IMR-90 (cell line): ENCODE data around the gene RASL10B. TPM values are rescaled to one million over a fixed set of nuclear protein-coding genes. Genes with fewer than 3 reads are reported as not detected.
A peak's percentile ranks its signal among the peaks of the same experiment; 100 is the strongest.

Experiments used
- ATAC-seq: fragments of 200-7000 bp; cut with Tn5 transposase; 2 replicates; pipeline ENCODE4 v1.9.1; 2020; ENCODE audit warnings: low read depth, mild to moderate bottlenecking, moderate library complexity
- BruUV-seq: library from RNA; stranded (reverse); fragments of 400-500 nt; replicated peaks from 2 replicates; lab custom pipeline; 2021; lab: Mats Ljungman, UMichigan
- CTCF ChIA-PET: fragments of 300-600 bp; formaldehyde crosslinking; extraction: SDS; loops from one replicate; lab custom pipeline; 2021; ENCODE audit warnings: antibody characterized with exemption; lab: Yijun Ruan, JAX
- POLR2A ChIA-PET: fragments of 300-600 bp; sonication (Branson Sonifier 250); formaldehyde crosslinking; loops from one replicate; lab custom pipeline; 2022; ENCODE audit warnings: antibody characterized with exemption; ENCODE audit not compliant: unreplicated experiment; lab: Charles Lee
- DNase-seq: peaks from one replicate; pipeline ENCODE4 v3.0.0; 2013
- H2AFZ ChIP-seq: replicated peaks from 2 replicates; pipeline ENCODE3; 2013; ENCODE audit warnings: low read length, mild to moderate bottlenecking; ENCODE audit not compliant: poor library complexity
- H2AK5ac ChIP-seq: 2 replicates; pipeline ENCODE4 v1.6.1; 2013; ENCODE audit warnings: low read depth, low read length, inconsistent platforms
- H2AK9ac ChIP-seq: replicated peaks from 2 replicates; pipeline ENCODE3; 2013; ENCODE audit warnings: mild to moderate bottlenecking, low read depth, low read length, moderate library complexity; ENCODE audit not compliant: poor library complexity
- H2BK120ac ChIP-seq: 2 replicates; pipeline ENCODE4 v1.6.1; 2013; ENCODE audit warnings: low read depth, low read length, inconsistent platforms
- H2BK15ac ChIP-seq: 3 replicates; pipeline ENCODE4 v1.6.1; 2013; ENCODE audit warnings: low read depth, low read length, inconsistent platforms
- H2BK20ac ChIP-seq: 2 replicates; pipeline ENCODE4 v1.6.1; 2013; ENCODE audit warnings: low read depth, mild to moderate bottlenecking, inconsistent platforms, low read length, moderate library complexity
- H2BK5ac ChIP-seq: 2 replicates; pipeline ENCODE4 v1.6.1; 2013; ENCODE audit warnings: mild to moderate bottlenecking, low read depth, low read length, inconsistent platforms; ENCODE audit not compliant: poor library complexity, severe bottlenecking
- H3K14ac ChIP-seq: replicated peaks from 2 replicates; pipeline ENCODE4 v1.6.1; 2013; ENCODE audit warnings: low read depth, low read length, inconsistent platforms
- H3K18ac ChIP-seq: 2 replicates; pipeline ENCODE4 v1.6.1; 2013; ENCODE audit warnings: low read depth, low read length, control low read depth
- H3K23ac ChIP-seq: 2 replicates; pipeline ENCODE4 v1.6.1; 2013; ENCODE audit warnings: low read depth, low read length, inconsistent platforms
- H3K27ac ChIP-seq: 2 replicates; pipeline ENCODE4 v1.5.1; 2013; ENCODE audit warnings: mild to moderate bottlenecking, control low read depth, low read length; ENCODE audit not compliant: insufficient read depth
- H3K27me3 ChIP-seq: 2 replicates; pipeline ENCODE4 v1.6.1; 2013; ENCODE audit warnings: low read length; ENCODE audit not compliant: control insufficient read depth, insufficient read depth
- H3K36me3 ChIP-seq: 2 replicates; pipeline ENCODE4 v1.6.1; 2013; ENCODE audit warnings: low read length, mixed read lengths; ENCODE audit not compliant: control insufficient read depth, insufficient read depth
- H3K4ac ChIP-seq: 2 replicates; pipeline ENCODE4 v1.6.1; 2013; ENCODE audit warnings: low read depth, low read length, inconsistent platforms
- H3K4me1 ChIP-seq: 2 replicates; pipeline ENCODE4 v1.6.1; 2013; ENCODE audit warnings: low read length, mixed read lengths; ENCODE audit not compliant: control insufficient read depth, insufficient read depth
- H3K4me2 ChIP-seq: 2 replicates; pipeline ENCODE4 v1.6.1; 2013; ENCODE audit warnings: low read depth, mild to moderate bottlenecking, control low read depth, low read length, moderate library complexity
- H3K4me3 ChIP-seq: 2 replicates; pipeline ENCODE4 v1.5.1; 2013; ENCODE audit warnings: low read depth, mild to moderate bottlenecking, control low read depth, low read length, moderate library complexity; ENCODE audit not compliant: insufficient read depth
- H3K56ac ChIP-seq: 2 replicates; pipeline ENCODE4 v1.6.1; 2013; ENCODE audit warnings: low read length, inconsistent platforms; ENCODE audit not compliant: insufficient read depth; ENCODE audit errors: extremely low read depth
- H3K79me1 ChIP-seq, 2 experiments: 2 replicates each; pipeline ENCODE4 v1.6.1; 2013; ENCODE audit warnings: low read length in 2 of 2, inconsistent platforms in 1 of 2, low read depth in 1 of 2
- H3K9ac ChIP-seq: 2 replicates; pipeline ENCODE4 v1.6.1; 2013; ENCODE audit warnings: low read depth, low read length, control low read depth
- H3K9me1 ChIP-seq: 2 replicates; pipeline ENCODE4 v1.6.1; 2013; ENCODE audit warnings: low read length, inconsistent platforms; ENCODE audit not compliant: insufficient read depth
- H3K9me3 ChIP-seq: 2 replicates; pipeline ENCODE4 v1.6.1; 2013; ENCODE audit warnings: low read length; ENCODE audit not compliant: control insufficient read depth, insufficient read depth
- H4K20me1 ChIP-seq: 2 replicates; pipeline ENCODE4 v1.6.1; 2013; ENCODE audit warnings: low read length, inconsistent platforms; ENCODE audit not compliant: insufficient read depth
- H4K5ac ChIP-seq: 2 replicates; pipeline ENCODE4 v1.6.1; 2013; ENCODE audit warnings: mild to moderate bottlenecking, low read depth, low read length, control low read depth
- H4K8ac ChIP-seq, 2 experiments: 2 replicates each; pipeline ENCODE4 v1.6.1; 2013; ENCODE audit warnings: low read depth in 2 of 2, low read length in 2 of 2, control low read depth in 1 of 2, inconsistent platforms in 1 of 2
- H4K91ac ChIP-seq: 2 replicates; pipeline ENCODE4 v1.6.1; 2013; ENCODE audit warnings: low read depth, low read length, inconsistent platforms; ENCODE audit not compliant: insufficient read depth
- BHLHE40 ChIP-seq: fragments of 150-350 bp; IDR thresholded peaks from 2 replicates; pipeline ENCODE4 v1.6.1; 2016; ENCODE audit warnings: mild to moderate bottlenecking, low read depth, low read length
- CEBPB ChIP-seq: IDR thresholded peaks from 2 replicates; pipeline ENCODE4 v1.6.1; 2012; ENCODE audit warnings: low read depth, low read length, improper control_type of control experiment
- CHD1 ChIP-seq: IDR thresholded peaks from 2 replicates; pipeline ENCODE4 v1.6.1; 2012; ENCODE audit warnings: low read depth, low read length, improper control_type of control experiment
- CTCF ChIP-seq: conservative IDR thresholded peaks from 2 replicates; pipeline ENCODE4 v1.5.1; 2012; ENCODE audit warnings: mild to moderate bottlenecking, low read depth, low read length, improper control_type of control experiment
- FOS ChIP-seq: fragments of 150-350 bp; IDR thresholded peaks from 2 replicates; pipeline ENCODE4 v1.6.1; 2016; ENCODE audit warnings: low read depth, low read length
- MAFK ChIP-seq: IDR thresholded peaks from 2 replicates; pipeline ENCODE4 v1.6.1; 2012; ENCODE audit warnings: low read depth, low read length, improper control_type of control experiment
- MAZ ChIP-seq: IDR thresholded peaks from 2 replicates; pipeline ENCODE4 v1.6.1; 2012; ENCODE audit warnings: low read depth, mild to moderate bottlenecking, low read length, improper control_type of control experiment, moderate library complexity, borderline replicate concordance
- MXI1 ChIP-seq: IDR thresholded peaks from 2 replicates; pipeline ENCODE4 v1.6.1; 2012; ENCODE audit warnings: low read depth, mild to moderate bottlenecking, low read length, moderate library complexity, borderline replicate concordance
- NFE2L2 ChIP-seq: fragments of 150-350 bp; IDR thresholded peaks from 2 replicates; pipeline ENCODE4 v1.6.1; 2016; ENCODE audit warnings: low read depth, mild to moderate bottlenecking, low read length
- POLR2A ChIP-seq: IDR thresholded peaks from 2 replicates; pipeline ENCODE4 v1.6.1; 2012; ENCODE audit warnings: mild to moderate bottlenecking, low read depth, low read length
- RAD21 ChIP-seq: IDR thresholded peaks from 2 replicates; pipeline ENCODE4 v1.6.1; 2012; ENCODE audit warnings: low read length, improper control_type of control experiment
- RCOR1 ChIP-seq: IDR thresholded peaks from 2 replicates; pipeline ENCODE4 v1.6.1; 2012; ENCODE audit warnings: mild to moderate bottlenecking, low read length, improper control_type of control experiment; ENCODE audit not compliant: insufficient replicate concordance
- RFX5 ChIP-seq: IDR thresholded peaks from 2 replicates; pipeline ENCODE4 v1.8.0; 2012; ENCODE audit warnings: low read depth, mild to moderate bottlenecking, low read length, moderate library complexity
- SMC3 ChIP-seq: fragments of 150-350 bp; IDR thresholded peaks from 2 replicates; pipeline ENCODE4 v1.6.1; 2016; ENCODE audit warnings: low read depth, mild to moderate bottlenecking, antibody characterized with exemption, low read length, moderate library complexity
- USF2 ChIP-seq: fragments of 150-350 bp; IDR thresholded peaks from 2 replicates; pipeline ENCODE4 v1.6.1; 2017; ENCODE audit warnings: mild to moderate bottlenecking, antibody characterized with exemption, low read length, low read depth
- WGBS, 2 experiments: methylation state at CpG; one replicate each; pipeline versions ENCODE4 v1.1.5 to v1.1.7; 2013; ENCODE audit warnings: missing lambda C conversion rate in 2 of 2; ENCODE audit not compliant: insufficient read length in 1 of 2; ENCODE audit errors: extremely low coverage in 2 of 2; 5-methylcytosine and 5-hydroxymethylcytosine counted together
- dilution Hi-C: fragments of 300-500 bp; cut with HindIII; formaldehyde crosslinking; loops from one replicate; pipeline ENCODE4 v1.14.3; 2018; ENCODE audit warnings: low sequenced_read_pairs; ENCODE audit not compliant: unreplicated experiment
- in situ Hi-C: fragments of 300-500 bp; cut with MboI; formaldehyde crosslinking; loops from 3 replicates; pipeline ENCODE4 v1.14.3; 2019; ENCODE audit warnings: low sequenced_read_pairs, inconsistent platforms, mixed read lengths
- intact Hi-C: fragments of 100-400 bp; cut with micrococcal nuclease; formaldehyde crosslinking; loops from 2 replicates; pipeline ENCODE4 v1.10.0; 2022
- polyA plus RNA-seq, 3 experiments: library from polyadenylated mRNA; depleted of rRNA; stranded (reverse); fragments of >200 nt; gene quantifications; 2 replicates each; pipeline ENCODE4 v1.2.3, GENCODE V29; 2012; ENCODE audit warnings: low replicate concordance in 1 of 3
- total RNA-seq: library from RNA; depleted of rRNA; stranded (reverse); fragments of >200 nt; gene quantifications from 2 replicates; pipeline ENCODE4 v1.2.3, GENCODE V29; 2012
- TF ChIP-seq, protein P1 (sequence below): fragments of 150-350 bp; IDR thresholded peaks from 2 replicates; pipeline ENCODE4 v1.6.1; 2016; ENCODE audit warnings: low read depth, mild to moderate bottlenecking, low read length, moderate library complexity, borderline replicate concordance

RASL10B gene
- total and polyA plus RNA-seq, 2 of the 4 experiments (the other 2 are of a cell fraction), result 4.1 to 4.7 TPM

DNA sequence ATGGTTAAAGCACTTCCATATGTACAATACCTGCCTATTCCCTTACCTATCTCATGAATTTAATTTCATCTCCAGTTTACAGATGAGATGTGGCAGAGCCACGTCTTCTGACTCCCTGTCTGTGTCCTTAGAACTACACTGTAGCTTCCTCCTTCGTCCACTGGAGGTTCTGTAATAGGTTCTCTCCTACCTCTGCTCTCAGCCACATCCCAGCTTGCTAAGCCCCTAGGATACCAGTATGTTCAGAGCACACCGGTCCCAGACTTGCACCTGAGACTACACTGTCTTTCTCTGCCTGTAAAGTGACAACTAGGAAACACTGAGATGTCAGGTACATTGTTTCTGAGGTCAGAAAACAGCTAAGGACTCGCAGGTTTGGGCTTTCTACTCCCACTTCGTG is 3.8 kb upstream of the RASL10B start:
- Histone ChIP-seq H3K9ac (no peak overlapping the region), H3K56ac (no peak overlapping the region), H3K9me1 (peaks cover 18% of the 10 kb centered on the region), H4K5ac (no peak overlapping the region), H2AK5ac (no peak overlapping the region), H2BK5ac (no peak overlapping the region), H3K27ac (no peak overlapping the region), H4K91ac (no peak overlapping the region), H4K8ac (no peak overlapping the region), H2AK9ac (no peak overlapping the region), H3K79me1 (peaks cover 0 to 24% of the 10 kb centered on the region in 2 experiments; a peak in 2 of 4 replicates), H3K18ac (no peak overlapping the region), H3K36me3 (peaks cover 16% of the 10 kb centered on the region), H3K4me1 (peaks cover 18% of the 10 kb centered on the region), H3K9me3 (no peaks in the 10 kb centered on the region), H2BK120ac (no peak overlapping the region), H3K23ac (0 out of 2 replicates have a peak overlapping the region, but pooled peaks have one; percentile 20), H3K4ac (no peak overlapping the region), H3K4me2 (no peak overlapping the region), H3K27me3 (no peaks in the 10 kb centered on the region), H3K14ac (no peak overlapping the region), H4K20me1 (peaks cover 13% of the 10 kb centered on the region; the same call in 1 of the 2 replicates), H3K4me3 (no peak overlapping the region), H2BK20ac (no peak overlapping the region), H2BK15ac (no peak overlapping the region), H2AFZ (no peak overlapping the region)
- DNase-seq (no peak), ATAC-seq (no peak)
- BruUV-seq, result no TSS peak
- CTCF ChIA-PET, result interaction anchor here (0.6 to 1.1 kb wide), 2 partner anchors 20 to 114 kb away, joined by 3 read pairs; no protein-coding TSS in a partner anchor
- intact Hi-C loops, result no loop called here
- in situ Hi-C loops, result loop anchor here (25.0 kb wide), 1 partner anchor 365 kb away; the partner anchor contains the start of gene SLFN11
- POLR2A ChIA-PET, result interaction anchor here (0.6 kb wide), 1 partner anchor 81 kb away, joined by 3 read pairs; no protein-coding TSS in a partner anchor
- no CpG with 5 or more reads among the region's 5 CpGs for WGBS, 2 experiments
- TF ChIP-seq SMC3, result no peak
- no peak for TF ChIP-seq MAFK
- no peak for TF ChIP-seq NFE2L2
- TF ChIP-seq, protein P1, sequence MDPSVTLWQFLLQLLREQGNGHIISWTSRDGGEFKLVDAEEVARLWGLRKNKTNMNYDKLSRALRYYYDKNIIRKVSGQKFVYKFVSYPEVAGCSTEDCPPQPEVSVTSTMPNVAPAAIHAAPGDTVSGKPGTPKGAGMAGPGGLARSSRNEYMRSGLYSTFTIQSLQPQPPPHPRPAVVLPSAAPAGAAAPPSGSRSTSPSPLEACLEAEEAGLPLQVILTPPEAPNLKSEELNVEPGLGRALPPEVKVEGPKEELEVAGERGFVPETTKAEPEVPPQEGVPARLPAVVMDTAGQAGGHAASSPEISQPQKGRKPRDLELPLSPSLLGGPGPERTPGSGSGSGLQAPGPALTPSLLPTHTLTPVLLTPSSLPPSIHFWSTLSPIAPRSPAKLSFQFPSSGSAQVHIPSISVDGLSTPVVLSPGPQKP, result no peak
- no peak for TF ChIP-seq RAD21
- no peak for TF ChIP-seq MAZ
- TF ChIP-seq CEBPB, result no peak
- TF ChIP-seq USF2, result no peak
- no peak for TF ChIP-seq BHLHE40
- TF ChIP-seq RCOR1, result no peak
- no peak for TF ChIP-seq CTCF
- TF ChIP-seq RFX5, result no peak
- no peak for TF ChIP-seq POLR2A
- no peak for TF ChIP-seq FOS
- no peak for TF ChIP-seq CHD1
- TF ChIP-seq MXI1, result no peak
- dilution Hi-C loops, result no loop called here
